Fibroblast of skin of back (primary cell): ENCODE measurements around the gene VCAN.

Source experiments
- DNase-seq: peaks from one replicate; pipeline ENCODE4 v3.0.0-alpha.2; 2013

The VCAN gene

GRCh38 chr5:83539463-83539790, 67.9 kb downstream of the VCAN start:
- no peak for DNase-seq

DNA sequence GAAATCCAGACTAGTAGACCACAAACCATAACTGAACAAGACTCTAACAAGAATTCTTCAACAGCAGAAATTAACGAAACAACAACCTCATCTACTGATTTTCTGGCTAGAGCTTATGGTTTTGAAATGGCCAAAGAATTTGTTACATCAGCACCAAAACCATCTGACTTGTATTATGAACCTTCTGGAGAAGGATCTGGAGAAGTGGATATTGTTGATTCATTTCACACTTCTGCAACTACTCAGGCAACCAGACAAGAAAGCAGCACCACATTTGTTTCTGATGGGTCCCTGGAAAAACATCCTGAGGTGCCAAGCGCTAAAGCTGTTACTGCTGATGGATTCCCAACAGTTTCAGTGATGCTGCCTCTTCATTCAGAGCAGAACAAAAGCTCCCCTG, 68.6 kb downstream of the VCAN start:
- no peak for DNase-seq

DNA sequence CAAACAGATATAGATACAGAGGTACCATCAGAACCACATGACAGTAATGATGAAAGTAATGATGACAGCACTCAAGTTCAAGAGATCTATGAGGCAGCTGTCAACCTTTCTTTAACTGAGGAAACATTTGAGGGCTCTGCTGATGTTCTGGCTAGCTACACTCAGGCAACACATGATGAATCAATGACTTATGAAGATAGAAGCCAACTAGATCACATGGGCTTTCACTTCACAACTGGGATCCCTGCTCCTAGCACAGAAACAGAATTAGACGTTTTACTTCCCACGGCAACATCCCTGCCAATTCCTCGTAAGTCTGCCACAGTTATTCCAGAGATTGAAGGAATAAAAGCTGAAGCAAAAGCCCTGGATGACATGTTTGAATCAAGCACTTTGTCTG, 69.2 kb downstream of the VCAN start:
- DNase-seq = no peak

DNA sequence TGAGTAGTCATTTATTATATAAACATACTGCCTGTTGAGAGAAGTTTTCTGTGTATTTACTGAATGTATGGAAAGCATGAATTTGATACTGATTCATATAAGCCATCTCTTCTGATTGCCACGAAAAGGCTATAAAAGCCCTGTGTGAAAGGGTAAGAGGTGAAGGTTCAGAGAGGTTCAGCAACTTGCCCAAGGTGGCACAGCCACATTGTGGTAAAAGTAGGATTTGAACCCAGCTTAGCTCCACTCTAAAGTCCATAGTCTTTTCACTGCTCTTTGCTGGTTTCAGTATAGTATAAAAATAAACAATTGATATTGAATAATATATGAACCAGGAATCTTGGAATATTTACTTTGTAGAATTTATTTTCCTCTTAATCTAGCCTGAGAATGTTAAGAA, 71.3 kb downstream of the VCAN start:
- no peak for DNase-seq

- no peak for DNase-seq
These were observed 72.4 kb downstream of the VCAN start for GRCh38 chr5:83543898-83544297.

- peak; percentile 38 for DNase-seq
These were observed 75.6 kb downstream of the VCAN start for GRCh38 chr5:83547161-83547560.

DNA sequence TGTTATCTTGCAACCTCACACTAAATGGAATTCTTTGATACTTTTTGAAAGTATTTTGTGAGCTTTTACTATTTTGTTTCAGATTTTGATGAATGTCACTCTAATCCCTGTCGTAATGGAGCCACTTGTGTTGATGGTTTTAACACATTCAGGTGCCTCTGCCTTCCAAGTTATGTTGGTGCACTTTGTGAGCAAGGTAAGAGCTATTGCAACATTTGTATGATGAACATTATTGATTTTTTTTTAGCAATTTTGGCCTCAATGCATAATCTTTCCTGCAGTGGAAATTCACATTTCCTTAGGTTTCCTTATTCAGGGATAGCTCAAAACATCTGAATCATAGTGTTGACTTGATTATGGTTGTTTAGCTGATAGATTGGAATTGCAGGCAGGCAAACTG, 76.3 kb downstream of the VCAN start:
- DNase-seq = no peak

GRCh38 chr5:83548581-83548980, 77.0 kb downstream of the VCAN start:
- no peak for DNase-seq

DNA sequence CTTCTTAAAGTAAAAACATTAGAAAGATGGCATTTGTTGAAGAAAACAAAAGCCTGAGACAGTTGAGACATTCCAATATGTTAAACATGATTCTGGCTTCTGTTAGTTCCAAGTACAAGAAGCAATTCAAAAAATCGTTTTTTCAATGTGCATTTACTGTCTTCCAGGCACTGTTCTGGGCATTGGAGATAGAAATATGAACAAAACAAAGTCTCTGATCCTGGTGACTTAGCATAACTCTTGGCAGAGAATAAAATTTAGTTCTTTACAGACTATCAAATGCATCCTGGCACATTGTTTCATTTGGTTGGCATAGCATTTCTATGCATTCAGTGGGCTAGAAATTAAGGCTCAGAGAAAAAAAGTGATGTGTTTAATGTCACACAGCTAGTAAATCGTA, 77.5 kb downstream of the VCAN start:
- no peak for DNase-seq

DNA sequence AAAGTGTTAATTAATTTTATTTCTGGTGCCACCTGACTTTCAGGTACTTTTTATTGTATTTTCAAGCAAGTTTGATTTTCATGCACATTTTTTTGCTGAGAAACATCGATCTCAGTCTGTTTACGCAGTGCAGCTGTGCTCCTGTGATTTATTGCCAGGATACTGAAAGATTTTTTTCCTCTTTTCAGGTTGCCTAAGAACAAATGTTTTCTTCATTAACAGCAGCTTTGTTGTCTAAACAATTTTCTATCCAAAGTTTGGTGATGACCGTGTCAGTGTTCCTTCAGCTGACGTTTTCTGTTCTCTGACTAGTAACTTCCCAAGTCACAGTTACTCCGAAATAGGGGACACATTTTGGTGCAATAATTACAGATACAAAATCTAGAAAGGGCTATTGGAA, 78.1 kb downstream of the VCAN start:
- no peak for DNase-seq

DNA sequence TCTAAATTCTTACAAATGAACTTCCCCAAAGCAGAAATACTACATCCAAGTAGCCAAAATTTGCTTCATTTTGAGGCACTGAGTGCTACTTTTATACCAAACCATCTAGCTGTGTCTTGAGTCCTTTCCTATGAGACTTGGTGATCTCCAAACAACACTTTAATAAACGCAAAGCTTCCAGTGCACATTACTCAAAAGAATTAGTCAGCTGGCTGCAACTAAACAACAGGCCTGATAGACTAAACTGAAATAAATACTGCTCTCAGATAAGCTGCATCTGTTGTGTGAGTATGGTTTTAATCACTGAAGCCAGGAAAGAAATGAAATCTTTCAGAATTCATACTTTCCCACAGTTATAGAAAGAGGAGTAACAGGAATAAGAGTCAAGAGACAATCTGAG, 80.3 kb downstream of the VCAN start:
- DNase-seq = no peak

- no peak for DNase-seq
These were observed 80.7 kb downstream of the VCAN start for GRCh38 chr5:83552275-83552674.

DNA sequence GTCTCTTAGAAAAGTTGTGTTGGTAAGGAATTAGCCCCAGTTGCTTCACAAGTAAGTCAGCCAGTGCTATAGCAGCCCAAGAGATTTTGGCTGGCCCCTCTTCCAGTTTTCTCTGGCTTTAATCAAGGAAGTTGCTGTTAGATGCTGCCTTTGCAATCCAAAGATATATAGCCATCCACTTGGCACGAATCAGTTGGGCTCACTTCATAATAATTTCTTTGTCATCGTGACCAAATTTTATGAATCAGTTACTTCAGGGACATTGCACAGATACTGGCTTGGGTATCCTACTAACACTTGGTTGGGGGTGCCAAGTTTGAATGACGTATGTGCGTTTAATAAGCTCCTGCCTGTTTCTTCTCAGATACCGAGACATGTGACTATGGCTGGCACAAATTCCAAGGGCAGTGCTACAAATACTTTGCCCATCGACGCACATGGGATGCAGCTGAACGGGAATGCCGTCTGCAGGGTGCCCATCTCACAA, 81.5 kb downstream of the VCAN start:
- peak; percentile 41 for DNase-seq

DNA sequence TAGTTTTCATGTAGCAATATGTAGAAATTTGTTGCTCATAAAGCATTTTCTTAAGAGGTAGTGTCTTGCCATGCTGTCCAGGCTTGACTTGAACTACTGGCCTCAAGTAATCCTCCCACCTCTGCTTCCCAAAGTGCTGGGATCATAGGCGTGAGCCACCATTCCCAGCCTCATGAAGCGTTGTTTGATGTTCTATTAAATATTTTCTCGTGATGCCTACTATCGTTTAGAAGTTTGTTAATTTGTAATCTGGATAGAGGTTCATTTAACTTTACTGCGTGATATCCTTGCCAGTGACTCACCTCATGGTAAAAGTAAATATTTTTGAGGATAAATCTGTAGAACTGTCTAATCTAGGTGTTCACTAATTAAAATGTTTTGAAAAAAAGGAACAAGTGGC, 82.6 kb downstream of the VCAN start:
- DNase-seq = no peak

DNA sequence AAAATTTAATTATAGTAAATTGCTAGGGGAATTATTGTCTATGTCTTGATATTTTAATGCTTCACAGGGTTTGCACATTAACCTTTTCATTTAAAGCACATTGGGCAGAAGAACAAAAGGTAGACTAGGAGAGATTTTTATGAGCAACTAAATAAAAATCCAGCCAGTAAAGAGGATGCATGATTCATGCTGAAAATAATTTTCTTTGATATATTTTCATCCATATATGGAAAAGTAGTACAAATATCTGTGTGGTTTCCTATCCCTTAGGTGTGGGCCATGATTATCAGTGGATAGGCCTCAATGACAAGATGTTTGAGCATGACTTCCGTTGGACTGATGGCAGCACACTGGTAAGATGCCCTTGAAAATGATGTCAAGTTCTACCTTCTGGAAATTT, 83.1 kb downstream of the VCAN start:
- peak; percentile 79 for DNase-seq

DNA sequence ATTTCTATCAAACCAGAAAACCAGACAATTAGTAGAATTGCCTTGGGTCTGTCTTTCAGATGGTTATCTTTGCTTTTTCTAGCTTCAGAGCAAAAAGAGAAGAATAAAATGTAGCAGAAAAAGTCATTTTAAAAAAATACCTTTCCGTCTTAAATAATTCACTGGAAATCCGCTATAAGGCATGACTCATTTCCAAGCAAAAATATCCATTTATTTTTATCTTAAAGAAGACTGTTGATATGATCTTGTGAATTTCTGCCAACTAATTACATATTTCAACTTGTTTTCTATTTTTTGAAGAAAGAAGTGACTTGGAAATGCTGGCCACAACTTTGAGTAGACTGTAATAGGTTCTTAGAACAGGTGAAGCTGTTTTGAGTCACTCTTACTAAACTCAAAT, 83.7 kb downstream of the VCAN start:
- no peak for DNase-seq

GRCh38 chr5:83556190-83556589, 84.6 kb downstream of the VCAN start:
- DNase-seq = no peak

DNA sequence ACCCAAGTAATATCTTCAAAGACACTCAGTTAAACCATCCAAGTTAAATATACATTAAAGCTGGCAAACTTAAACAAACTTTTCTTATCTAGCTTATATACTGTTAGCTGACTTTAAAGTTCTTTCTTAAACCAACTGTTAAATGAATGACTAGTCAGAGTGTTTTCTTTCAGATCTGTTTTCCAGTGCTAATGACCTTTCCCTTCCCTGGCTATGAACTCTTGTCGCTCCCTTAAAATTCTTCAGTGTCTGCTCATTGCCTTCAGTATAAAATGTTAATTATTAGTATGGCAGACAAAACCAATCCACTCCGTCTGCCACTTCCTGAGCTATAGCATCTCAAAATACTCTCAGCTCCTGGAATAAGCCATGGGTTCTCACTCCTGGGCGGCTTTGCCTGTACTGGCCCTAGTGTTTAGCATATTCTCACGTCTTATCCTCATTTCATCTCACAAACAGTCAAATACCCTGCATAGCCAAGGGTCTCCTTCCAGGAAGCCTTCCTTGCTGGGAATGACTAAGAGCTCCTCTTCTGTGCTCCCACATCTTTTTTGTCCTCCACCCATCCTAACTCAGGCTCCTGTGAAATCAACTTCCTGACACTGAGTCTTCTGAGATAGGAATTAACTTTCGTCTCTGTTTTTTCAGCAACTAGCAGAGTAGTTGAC, 87.7 kb downstream of the VCAN start:
- no peak for DNase-seq

GRCh38 chr5:83562071-83562606, 90.6 kb downstream of the VCAN start:
- DNase-seq = no peak

DNA sequence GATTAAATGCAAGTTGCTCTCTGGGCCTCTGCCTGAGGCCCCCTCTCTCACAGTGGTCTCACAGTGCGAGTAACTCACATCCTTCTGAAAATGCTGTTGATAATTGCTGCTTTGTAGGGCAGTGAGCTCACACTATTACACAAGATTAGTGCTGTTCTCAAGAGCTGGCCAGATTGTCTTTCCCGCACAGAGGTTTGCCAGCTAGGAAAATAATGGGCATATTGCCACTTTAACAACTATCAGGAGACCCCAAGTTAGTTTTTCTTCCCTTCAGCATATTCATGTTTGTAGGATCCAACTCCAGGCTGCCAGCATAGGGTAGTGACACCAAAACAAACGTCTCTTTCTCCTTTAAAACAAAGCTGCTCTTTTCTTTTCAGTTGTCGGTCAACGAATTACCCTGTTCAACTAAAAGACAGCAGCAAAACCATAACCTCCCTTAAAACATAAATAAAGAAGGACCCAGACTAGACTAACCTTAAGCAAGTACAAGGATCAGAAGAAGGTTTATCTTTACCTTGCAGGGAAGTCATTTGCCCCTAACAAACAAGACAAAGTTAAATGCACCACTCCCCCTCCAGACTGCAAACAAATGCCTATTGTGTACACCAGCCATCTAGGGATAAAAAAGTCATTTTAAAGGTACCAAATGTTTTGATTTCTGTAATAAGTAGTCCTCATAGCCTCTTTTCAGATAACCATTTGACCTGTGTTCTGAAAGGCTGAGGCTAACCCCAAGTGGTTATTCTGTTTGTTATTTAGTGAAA, 91.4 kb downstream of the VCAN start:
- DNase-seq = no peak

GRCh38 chr5:83563631-83564030, 92.1 kb downstream of the VCAN start:
- DNase-seq = no peak

- DNase-seq = peak; percentile 40
These were observed 92.7 kb downstream of the VCAN start for GRCh38 chr5:83564069-83564749.

DNA sequence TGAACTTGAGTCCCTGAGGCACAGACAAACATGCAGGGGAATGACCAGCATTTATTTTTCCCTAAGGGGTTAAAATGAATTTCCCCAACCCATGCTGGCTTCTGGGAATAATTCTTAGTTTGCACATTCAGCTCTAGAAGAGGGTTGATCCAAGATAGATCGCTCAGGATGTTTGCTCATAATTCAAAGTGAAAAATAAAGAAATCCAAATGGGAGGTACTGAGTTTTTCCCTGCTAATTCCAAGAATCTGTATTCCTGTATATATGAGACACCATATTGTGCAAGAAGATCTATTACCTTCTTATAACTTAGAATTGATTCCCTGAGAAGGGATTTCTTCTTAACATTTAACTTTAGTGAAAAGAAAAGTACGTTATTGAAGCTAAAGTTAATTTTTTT, 96.2 kb downstream of the VCAN start:
- no peak for DNase-seq

DNA sequence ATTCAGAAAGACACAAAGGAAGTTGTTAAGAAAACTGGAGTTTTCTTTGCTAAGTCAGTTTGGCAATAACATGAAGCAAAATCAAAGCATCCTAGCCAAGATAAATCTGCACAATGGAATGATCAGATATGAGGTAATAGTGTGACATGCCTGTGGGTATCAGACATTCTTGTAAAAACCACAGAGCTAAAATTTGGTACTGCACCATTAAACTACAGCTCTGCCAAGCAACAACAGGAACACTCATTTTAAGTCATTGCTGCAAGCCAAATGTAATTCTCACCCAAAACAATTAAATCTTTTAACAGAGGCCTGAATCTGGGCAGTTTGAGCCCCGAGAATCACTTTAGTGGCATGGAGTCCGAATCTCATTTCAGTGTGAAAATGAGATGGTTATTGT, 96.6 kb downstream of the VCAN start:
- peak; percentile 93 for DNase-seq
